IMR-90 (cell line): ENCODE data around the gene CEP72. TPM values are rescaled to one million over a fixed set of nuclear protein-coding genes. Genes with fewer than 3 reads are reported as not detected.

Experiments
- ATAC-seq: fragments of 200-7000 bp; cut with Tn5 transposase; 2 replicates; pipeline ENCODE4 v1.9.1; 2020; ENCODE audit warnings: low read depth, mild to moderate bottlenecking, moderate library complexity
- Bru-seq: library from RNA; stranded (reverse); fragments of 400-500 nt; gene quantifications from one replicate; lab custom pipeline; 2021; lab: Mats Ljungman, UMichigan
- BruChase-seq, 2 experiments: library from RNA; stranded (reverse); fragments of 400-500 nt; gene quantifications; one replicate each; lab custom pipeline; 2021; lab: Mats Ljungman, UMichigan
- BruUV-seq: library from RNA; stranded (reverse); fragments of 400-500 nt; replicated peaks from 2 replicates; lab custom pipeline; 2021; lab: Mats Ljungman, UMichigan
- CTCF ChIA-PET: fragments of 300-600 bp; formaldehyde crosslinking; extraction: SDS; loops from one replicate; lab custom pipeline; 2021; ENCODE audit warnings: antibody characterized with exemption; lab: Yijun Ruan, JAX
- POLR2A ChIA-PET: fragments of 300-600 bp; sonication (Branson Sonifier 250); formaldehyde crosslinking; loops from one replicate; lab custom pipeline; 2022; ENCODE audit warnings: antibody characterized with exemption; ENCODE audit not compliant: unreplicated experiment; lab: Charles Lee
- DNase-seq: peaks from one replicate; pipeline ENCODE4 v3.0.0; 2013
- H2AFZ ChIP-seq: replicated peaks from 2 replicates; pipeline ENCODE3; 2013; ENCODE audit warnings: low read length, mild to moderate bottlenecking; ENCODE audit not compliant: poor library complexity
- H2AK5ac ChIP-seq: 2 replicates; pipeline ENCODE4 v1.6.1; 2013; ENCODE audit warnings: low read depth, low read length, inconsistent platforms
- H2AK9ac ChIP-seq: replicated peaks from 2 replicates; pipeline ENCODE3; 2013; ENCODE audit warnings: mild to moderate bottlenecking, low read depth, low read length, moderate library complexity; ENCODE audit not compliant: poor library complexity
- H2BK120ac ChIP-seq: 2 replicates; pipeline ENCODE4 v1.6.1; 2013; ENCODE audit warnings: low read depth, low read length, inconsistent platforms
- H2BK15ac ChIP-seq: 3 replicates; pipeline ENCODE4 v1.6.1; 2013; ENCODE audit warnings: low read depth, low read length, inconsistent platforms
- H2BK20ac ChIP-seq: 2 replicates; pipeline ENCODE4 v1.6.1; 2013; ENCODE audit warnings: low read depth, mild to moderate bottlenecking, inconsistent platforms, low read length, moderate library complexity
- H2BK5ac ChIP-seq: 2 replicates; pipeline ENCODE4 v1.6.1; 2013; ENCODE audit warnings: mild to moderate bottlenecking, low read depth, low read length, inconsistent platforms; ENCODE audit not compliant: poor library complexity, severe bottlenecking
- H3K14ac ChIP-seq: replicated peaks from 2 replicates; pipeline ENCODE4 v1.6.1; 2013; ENCODE audit warnings: low read depth, low read length, inconsistent platforms
- H3K18ac ChIP-seq: 2 replicates; pipeline ENCODE4 v1.6.1; 2013; ENCODE audit warnings: low read depth, low read length, control low read depth
- H3K23ac ChIP-seq: 2 replicates; pipeline ENCODE4 v1.6.1; 2013; ENCODE audit warnings: low read depth, low read length, inconsistent platforms
- H3K27ac ChIP-seq: 2 replicates; pipeline ENCODE4 v1.5.1; 2013; ENCODE audit warnings: mild to moderate bottlenecking, control low read depth, low read length; ENCODE audit not compliant: insufficient read depth
- H3K27me3 ChIP-seq: 2 replicates; pipeline ENCODE4 v1.6.1; 2013; ENCODE audit warnings: low read length; ENCODE audit not compliant: control insufficient read depth, insufficient read depth
- H3K36me3 ChIP-seq: 2 replicates; pipeline ENCODE4 v1.6.1; 2013; ENCODE audit warnings: low read length, mixed read lengths; ENCODE audit not compliant: control insufficient read depth, insufficient read depth
- H3K4ac ChIP-seq: 2 replicates; pipeline ENCODE4 v1.6.1; 2013; ENCODE audit warnings: low read depth, low read length, inconsistent platforms
- H3K4me1 ChIP-seq: 2 replicates; pipeline ENCODE4 v1.6.1; 2013; ENCODE audit warnings: low read length, mixed read lengths; ENCODE audit not compliant: control insufficient read depth, insufficient read depth
- H3K4me2 ChIP-seq: 2 replicates; pipeline ENCODE4 v1.6.1; 2013; ENCODE audit warnings: low read depth, mild to moderate bottlenecking, control low read depth, low read length, moderate library complexity
- H3K4me3 ChIP-seq: 2 replicates; pipeline ENCODE4 v1.5.1; 2013; ENCODE audit warnings: low read depth, mild to moderate bottlenecking, control low read depth, low read length, moderate library complexity; ENCODE audit not compliant: insufficient read depth
- H3K56ac ChIP-seq: 2 replicates; pipeline ENCODE4 v1.6.1; 2013; ENCODE audit warnings: low read length, inconsistent platforms; ENCODE audit not compliant: insufficient read depth; ENCODE audit errors: extremely low read depth
- H3K79me1 ChIP-seq, 2 experiments: 2 replicates each; pipeline ENCODE4 v1.6.1; 2013; ENCODE audit warnings: low read length in 2 of 2, inconsistent platforms in 1 of 2, low read depth in 1 of 2
- H3K9ac ChIP-seq: 2 replicates; pipeline ENCODE4 v1.6.1; 2013; ENCODE audit warnings: low read depth, low read length, control low read depth
- H3K9me1 ChIP-seq: 2 replicates; pipeline ENCODE4 v1.6.1; 2013; ENCODE audit warnings: low read length, inconsistent platforms; ENCODE audit not compliant: insufficient read depth
- H3K9me3 ChIP-seq: 2 replicates; pipeline ENCODE4 v1.6.1; 2013; ENCODE audit warnings: low read length; ENCODE audit not compliant: control insufficient read depth, insufficient read depth
- H4K20me1 ChIP-seq: 2 replicates; pipeline ENCODE4 v1.6.1; 2013; ENCODE audit warnings: low read length, inconsistent platforms; ENCODE audit not compliant: insufficient read depth
- H4K5ac ChIP-seq: 2 replicates; pipeline ENCODE4 v1.6.1; 2013; ENCODE audit warnings: mild to moderate bottlenecking, low read depth, low read length, control low read depth
- H4K8ac ChIP-seq, 2 experiments: 2 replicates each; pipeline ENCODE4 v1.6.1; 2013; ENCODE audit warnings: low read depth in 2 of 2, low read length in 2 of 2, control low read depth in 1 of 2, inconsistent platforms in 1 of 2
- H4K91ac ChIP-seq: 2 replicates; pipeline ENCODE4 v1.6.1; 2013; ENCODE audit warnings: low read depth, low read length, inconsistent platforms; ENCODE audit not compliant: insufficient read depth
- BHLHE40 ChIP-seq: fragments of 150-350 bp; IDR thresholded peaks from 2 replicates; pipeline ENCODE4 v1.6.1; 2016; ENCODE audit warnings: mild to moderate bottlenecking, low read depth, low read length
- CEBPB ChIP-seq: IDR thresholded peaks from 2 replicates; pipeline ENCODE4 v1.6.1; 2012; ENCODE audit warnings: low read depth, low read length, improper control_type of control experiment
- CHD1 ChIP-seq: IDR thresholded peaks from 2 replicates; pipeline ENCODE4 v1.6.1; 2012; ENCODE audit warnings: low read depth, low read length, improper control_type of control experiment
- MAFK ChIP-seq: IDR thresholded peaks from 2 replicates; pipeline ENCODE4 v1.6.1; 2012; ENCODE audit warnings: low read depth, low read length, improper control_type of control experiment
- MAZ ChIP-seq: IDR thresholded peaks from 2 replicates; pipeline ENCODE4 v1.6.1; 2012; ENCODE audit warnings: low read depth, mild to moderate bottlenecking, low read length, improper control_type of control experiment, moderate library complexity, borderline replicate concordance
- MXI1 ChIP-seq: IDR thresholded peaks from 2 replicates; pipeline ENCODE4 v1.6.1; 2012; ENCODE audit warnings: low read depth, mild to moderate bottlenecking, low read length, moderate library complexity, borderline replicate concordance
- POLR2A ChIP-seq: IDR thresholded peaks from 2 replicates; pipeline ENCODE4 v1.6.1; 2012; ENCODE audit warnings: mild to moderate bottlenecking, low read depth, low read length
- RAD21 ChIP-seq: IDR thresholded peaks from 2 replicates; pipeline ENCODE4 v1.6.1; 2012; ENCODE audit warnings: low read length, improper control_type of control experiment
- RCOR1 ChIP-seq: IDR thresholded peaks from 2 replicates; pipeline ENCODE4 v1.6.1; 2012; ENCODE audit warnings: mild to moderate bottlenecking, low read length, improper control_type of control experiment; ENCODE audit not compliant: insufficient replicate concordance
- RFX5 ChIP-seq: IDR thresholded peaks from 2 replicates; pipeline ENCODE4 v1.8.0; 2012; ENCODE audit warnings: low read depth, mild to moderate bottlenecking, low read length, moderate library complexity
- SMC3 ChIP-seq: fragments of 150-350 bp; IDR thresholded peaks from 2 replicates; pipeline ENCODE4 v1.6.1; 2016; ENCODE audit warnings: low read depth, mild to moderate bottlenecking, antibody characterized with exemption, low read length, moderate library complexity
- USF2 ChIP-seq: fragments of 150-350 bp; IDR thresholded peaks from 2 replicates; pipeline ENCODE4 v1.6.1; 2017; ENCODE audit warnings: mild to moderate bottlenecking, antibody characterized with exemption, low read length, low read depth
- WGBS, 2 experiments: methylation state at CpG; one replicate each; pipeline versions ENCODE4 v1.1.5 to v1.1.7; 2013; ENCODE audit warnings: missing lambda C conversion rate in 2 of 2; ENCODE audit not compliant: insufficient read length in 1 of 2; ENCODE audit errors: extremely low coverage in 2 of 2; 5-methylcytosine and 5-hydroxymethylcytosine counted together
- dilution Hi-C: fragments of 300-500 bp; cut with HindIII; formaldehyde crosslinking; loops from one replicate; pipeline ENCODE4 v1.14.3; 2018; ENCODE audit warnings: low sequenced_read_pairs; ENCODE audit not compliant: unreplicated experiment
- in situ Hi-C: fragments of 300-500 bp; cut with MboI; formaldehyde crosslinking; loops from 3 replicates; pipeline ENCODE4 v1.14.3; 2019; ENCODE audit warnings: low sequenced_read_pairs, inconsistent platforms, mixed read lengths
- intact Hi-C: fragments of 100-400 bp; cut with micrococcal nuclease; formaldehyde crosslinking; loops from 2 replicates; pipeline ENCODE4 v1.10.0; 2022
- long read RNA-seq: library from polyadenylated mRNA; unstranded; transcript quantifications from one replicate; pipeline ENCODE4 v2.0.0, GENCODE V29; 2021; ENCODE audit not compliant: unreplicated experiment
- polyA plus RNA-seq, 3 experiments: library from polyadenylated mRNA; depleted of rRNA; stranded (reverse); fragments of >200 nt; gene quantifications; 2 replicates each; pipeline ENCODE4 v1.2.3, GENCODE V29; 2012; ENCODE audit warnings: low replicate concordance in 1 of 3
- total RNA-seq: library from RNA; depleted of rRNA; stranded (reverse); fragments of >200 nt; gene quantifications from 2 replicates; pipeline ENCODE4 v1.2.3, GENCODE V29; 2012; rRNA removed
- TF ChIP-seq, protein P1 (sequence below): fragments of 150-350 bp; IDR thresholded peaks from 2 replicates; pipeline ENCODE4 v1.6.1; 2016; ENCODE audit warnings: low read depth, mild to moderate bottlenecking, low read length, moderate library complexity, borderline replicate concordance

CEP72 gene
- total RNA-seq (2.8 and 2.9 TPM in 2 replicates), polyA plus RNA-seq (2012; rRNA removed) (4.3 and 5.2 TPM in 2 replicates), Bru-seq, nascent RNA (percentile 44 among the genes with signal in this experiment), BruChase-seq, experiment 1, labeled RNA remaining after a 6-hour chase (percentile 48 among the genes with signal in this experiment), BruChase-seq, experiment 2, labeled RNA remaining after a 2-hour chase (percentile 47 among the genes with signal in this experiment)
- polyA plus RNA-seq (2012; cell fraction: cytosol; rRNA removed), result 1.8 and 3.9 TPM in 2 replicates
- polyA plus RNA-seq (2012; cell fraction: nucleus; rRNA removed; ENCODE audit: low replicate concordance), result 8.1 and 8.8 TPM in 2 replicates
- long read RNA-seq, partial matches to known transcripts, result 1 of 5 reads
- long read RNA-seq, other reads (novel, unspliced or antisense), result 2 of 5 reads

DNA sequence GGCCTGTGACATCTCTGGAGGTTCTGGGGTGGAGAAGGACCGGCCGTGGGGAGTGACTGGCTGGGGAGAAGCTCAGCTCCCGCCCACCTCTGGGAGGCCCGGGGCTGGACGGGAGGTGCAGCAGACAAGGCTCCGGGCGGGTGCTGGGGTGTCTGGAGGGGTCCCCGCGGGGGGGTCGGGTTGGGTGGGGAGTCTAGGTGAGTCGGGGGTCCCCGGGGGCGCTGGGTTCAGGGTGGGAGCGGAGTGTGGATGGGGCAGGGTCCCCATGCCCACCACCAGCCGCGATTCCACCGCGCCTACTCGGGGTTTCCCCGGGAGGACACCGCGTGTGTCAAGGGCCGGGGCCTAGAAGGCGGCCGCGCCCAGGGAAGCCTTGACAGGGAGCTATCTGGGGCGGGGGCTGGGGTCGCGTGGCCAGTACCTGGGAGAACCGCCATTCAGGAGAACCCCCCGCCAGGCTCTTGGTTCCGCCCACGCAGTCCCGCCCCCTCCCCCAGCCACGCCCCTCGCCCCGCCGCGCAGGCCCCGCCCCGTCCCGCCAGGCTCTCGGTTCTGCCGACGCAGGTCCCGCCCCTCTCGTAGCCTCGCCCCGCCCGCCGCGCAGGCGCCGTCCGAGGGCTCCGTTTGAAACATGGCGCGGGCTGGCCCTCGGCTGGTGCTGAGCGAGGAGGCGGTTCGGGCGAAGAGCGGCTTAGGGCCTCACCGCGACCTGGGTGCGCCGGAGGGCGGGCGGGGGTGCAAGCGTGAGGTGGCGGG lies at the start of gene CEP72:
Gene CEP72 (plus strand): TSS at position 610 of the 756 bp plus-strand sequence. CDS start 22 bp downstream, at position 632.
- in situ Hi-C loops (no loop called here), intact Hi-C loops (loop anchor here (10.0 kb wide), 1 partner anchor 297 kb away; no protein-coding TSS in a partner anchor), dilution Hi-C loops (no loop called here)
- Histone ChIP-seq H3K36me3 (no peaks in the 10 kb centered on the region; the same call in 1 of the 2 replicates), H3K4me1 (peaks cover 2% of the 10 kb centered on the region; the same call in 1 of the 2 replicates), H3K23ac (peak within 1 kb of the TSS; percentile 7; the same call in 1 of the 2 replicates), H2AFZ (peak within 1 kb of the TSS; percentile 98), H2BK20ac (no peak within 1 kb of the TSS), H4K20me1 (no peaks in the 10 kb centered on the region), H2AK5ac (no peak within 1 kb of the TSS), H3K9ac (peak within 1 kb of the TSS; percentile 71; the same call in 1 of the 2 replicates), H4K8ac (peak within 1 kb of the TSS in 1 of 2 experiments; percentile 69; a peak in 2 of 4 replicates), H3K27me3 (peaks cover 4% of the 10 kb centered on the region; the same call in 1 of the 2 replicates), H2AK9ac (peak within 1 kb of the TSS; percentile 93), H3K56ac (no peak within 1 kb of the TSS), H3K18ac (no peak within 1 kb of the TSS), H2BK5ac (no peak within 1 kb of the TSS), H3K4me3 (peak within 1 kb of the TSS; percentile 94), H4K91ac (no peak within 1 kb of the TSS), H3K27ac (peak within 1 kb of the TSS; percentile 55; the same call in 1 of the 2 replicates), H3K79me1 (peaks cover 12 to 19% of the 10 kb centered on the region in 2 experiments; a peak in 3 of 4 replicates), H3K4me2 (peak within 1 kb of the TSS; percentile 95), H3K4ac (no peak within 1 kb of the TSS), H3K9me3 (no peaks in the 10 kb centered on the region), H2BK15ac (no peak within 1 kb of the TSS), H4K5ac (no peak within 1 kb of the TSS), H3K14ac (no peak within 1 kb of the TSS; the same call in 1 of the 2 replicates), H2BK120ac (no peak within 1 kb of the TSS), H3K9me1 (peaks cover 5% of the 10 kb centered on the region)
- CTCF ChIA-PET, result no interaction called here
- ATAC-seq, result peak; percentile 98
- DNase-seq, result peak; percentile 76
- 0% methylated on average over 10 of the region's 72 CpGs; no CpG with 5 or more reads in 1 of the 2 experiments for WGBS, 2 experiments
- TF ChIP-seq MXI1, result peak; percentile 57; the same call in 1 of the 2 replicates
- no peak for TF ChIP-seq RAD21
- TF ChIP-seq BHLHE40, result no peak
- no peak for TF ChIP-seq USF2
- no peak for TF ChIP-seq RCOR1
- peak; percentile 36; the same call in 1 of the 2 replicates for TF ChIP-seq POLR2A
- no peak for TF ChIP-seq CHD1
- TF ChIP-seq MAFK, result no peak
- no peak for TF ChIP-seq SMC3
- peak; percentile 83; the same call in 1 of the 2 replicates for TF ChIP-seq MAZ
- TF ChIP-seq RFX5, result no peak
- TF ChIP-seq, protein P1, sequence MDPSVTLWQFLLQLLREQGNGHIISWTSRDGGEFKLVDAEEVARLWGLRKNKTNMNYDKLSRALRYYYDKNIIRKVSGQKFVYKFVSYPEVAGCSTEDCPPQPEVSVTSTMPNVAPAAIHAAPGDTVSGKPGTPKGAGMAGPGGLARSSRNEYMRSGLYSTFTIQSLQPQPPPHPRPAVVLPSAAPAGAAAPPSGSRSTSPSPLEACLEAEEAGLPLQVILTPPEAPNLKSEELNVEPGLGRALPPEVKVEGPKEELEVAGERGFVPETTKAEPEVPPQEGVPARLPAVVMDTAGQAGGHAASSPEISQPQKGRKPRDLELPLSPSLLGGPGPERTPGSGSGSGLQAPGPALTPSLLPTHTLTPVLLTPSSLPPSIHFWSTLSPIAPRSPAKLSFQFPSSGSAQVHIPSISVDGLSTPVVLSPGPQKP, result no peak
- no peak for TF ChIP-seq CEBPB
- no TSS peak for BruUV-seq
- POLR2A ChIA-PET, result no interaction called here
